Chondrocyte (in vitro differentiated cells): ENCODE measurements around the gene GALNT2. TPM values are rescaled to one million over a fixed set of nuclear protein-coding genes. Genes with fewer than 3 reads are reported as not detected.

ENCODE experiments used
- DNase-seq: peaks from one replicate; pipeline ENCODE4 v3.0.0; 2021; ENCODE audit warnings: mixed read lengths, low spot score
- H3K27ac Mint-ChIP-seq: one replicate; pipeline ENCODE4 v1.8.0; 2021; ENCODE audit warnings: mild to moderate bottlenecking, moderate library complexity, mixed read lengths; ENCODE audit not compliant: unreplicated experiment
- H3K27me3 Mint-ChIP-seq: 2 replicates; pipeline ENCODE4 v1.8.0; 2021; ENCODE audit warnings: low read depth, mixed read lengths
- H3K36me3 Mint-ChIP-seq: 2 replicates; pipeline ENCODE4 v1.8.0; 2021; ENCODE audit warnings: low read depth, mixed read lengths
- H3K4me1 Mint-ChIP-seq: 2 replicates; pipeline ENCODE4 v1.8.0; 2021; ENCODE audit warnings: low read depth, mild to moderate bottlenecking, mixed read lengths
- H3K4me3 Mint-ChIP-seq: one replicate; pipeline ENCODE4 v1.8.0; 2021; ENCODE audit warnings: mild to moderate bottlenecking, moderate library complexity, mixed read lengths; ENCODE audit not compliant: unreplicated experiment
- H3K9me3 Mint-ChIP-seq: 2 replicates; pipeline ENCODE4 v1.8.0; 2021; ENCODE audit warnings: low read depth, mixed read lengths
- CTCF ChIP-seq: fragments of 200-600 bp; sonication (generic); IDR thresholded peaks from 2 replicates; pipeline ENCODE4 v1.5.0; 2021; ENCODE audit warnings: antibody characterized with exemption, mild to moderate bottlenecking, moderate library complexity
- total RNA-seq: library from RNA; stranded (reverse); gene quantifications from 3 replicates; pipeline ENCODE4 v1.2.1, GENCODE V29; 2021

Gene GALNT2
- total RNA-seq, 1 donor from 2014 or later = 223 TPM

- no peaks in the 10 kb centered on the region for H3K36me3 Mint-ChIP-seq
- no peaks in the 10 kb centered on the region for H3K9me3 Mint-ChIP-seq
- H3K4me3 Mint-ChIP-seq = peak overlapping the region; percentile 41
- no peak for DNase-seq
- H3K4me1 Mint-ChIP-seq = peaks cover 90% of the 10 kb centered on the region
- no peak for TF ChIP-seq CTCF
- H3K27ac Mint-ChIP-seq = peak overlapping the region; percentile 97
- no peaks in the 10 kb centered on the region for H3K27me3 Mint-ChIP-seq
These were observed 39.0 kb downstream of the GALNT2 start for GRCh38 chr1:230105754-230106625.

- no peaks in the 10 kb centered on the region for H3K36me3 Mint-ChIP-seq
- DNase-seq = no peak
- peaks cover 88% of the 10 kb centered on the region for H3K4me1 Mint-ChIP-seq
- H3K27ac Mint-ChIP-seq = peak overlapping the region; percentile 97
- H3K27me3 Mint-ChIP-seq = no peaks in the 10 kb centered on the region
- TF ChIP-seq CTCF = no peak
- no peaks in the 10 kb centered on the region for H3K9me3 Mint-ChIP-seq
- no peak overlapping the region for H3K4me3 Mint-ChIP-seq
These were observed 40.9 kb downstream of the GALNT2 start for GRCh38 chr1:230107941-230108340.

GRCh38 chr1:230108580-230108979, 41.5 kb downstream of the GALNT2 start:
- no peak for TF ChIP-seq CTCF
- DNase-seq = no peak
- H3K27ac Mint-ChIP-seq = no peak overlapping the region

GRCh38 chr1:230109066-230109465, 42.0 kb downstream of the GALNT2 start:
- H3K27me3 Mint-ChIP-seq = no peaks in the 10 kb centered on the region
- H3K4me1 Mint-ChIP-seq = peaks cover 88% of the 10 kb centered on the region
- H3K9me3 Mint-ChIP-seq = no peaks in the 10 kb centered on the region
- H3K4me3 Mint-ChIP-seq = no peak overlapping the region
- no peak for TF ChIP-seq CTCF
- no peak for DNase-seq
- peak overlapping the region; percentile 41 for H3K27ac Mint-ChIP-seq
- no peaks in the 10 kb centered on the region for H3K36me3 Mint-ChIP-seq

More at GRCh38 chr1:230108580-230108979, 41.5 kb downstream of the GALNT2 start:
- H3K4me1 Mint-ChIP-seq = peaks cover 88% of the 10 kb centered on the region
- no peaks in the 10 kb centered on the region for H3K9me3 Mint-ChIP-seq
- no peaks in the 10 kb centered on the region for H3K36me3 Mint-ChIP-seq
- no peak overlapping the region for H3K4me3 Mint-ChIP-seq
- no peaks in the 10 kb centered on the region for H3K27me3 Mint-ChIP-seq

GRCh38 chr1:230109895-230110667, 43.0 kb downstream of the GALNT2 start:
- H3K36me3 Mint-ChIP-seq = peaks cover 2% of the 10 kb centered on the region
- no peak for DNase-seq
- H3K9me3 Mint-ChIP-seq = no peaks in the 10 kb centered on the region
- H3K4me3 Mint-ChIP-seq = no peak overlapping the region
- H3K27ac Mint-ChIP-seq = peak overlapping the region; percentile 83
- peaks cover 88% of the 10 kb centered on the region for H3K4me1 Mint-ChIP-seq
- peak; percentile 28 for TF ChIP-seq CTCF
- H3K27me3 Mint-ChIP-seq = no peaks in the 10 kb centered on the region
